Kidney (tissue), 14 donors: ENCODE data around the gene MEAF6. TPM values are rescaled to one million over a fixed set of nuclear protein-coding genes. Genes with fewer than 3 reads are reported as not detected.

Experiments used
- DNase-seq, 5 donors: peaks; one replicate each; pipeline ENCODE4 v3.0.0-alpha.2; 2013 to 2020
- FAIRE-seq: peaks from 2 replicates; lab custom pipeline; 2012; peaks lifted over from hg19 to GRCh38; lab: Jason Lieb, UNC
- H3K27ac ChIP-seq, 2 donors: one replicate each; pipeline ENCODE4 v1.7.0; 2013; ENCODE audit warnings: low read depth in 2 of 2, low read length in 2 of 2, inconsistent platforms in 1 of 2
- H3K27me3 ChIP-seq: one replicate; pipeline ENCODE4 v1.7.1; 2013; ENCODE audit warnings: low read length, inconsistent platforms; ENCODE audit not compliant: control insufficient read depth, insufficient read depth
- H3K36me3 ChIP-seq, 3 donors: one replicate each; pipeline versions ENCODE4 v1.7.0 to v1.7.1; 2013; ENCODE audit warnings: low read length in 3 of 3, control low read depth in 1 of 3, inconsistent platforms in 1 of 3; ENCODE audit not compliant: insufficient read depth in 3 of 3, control insufficient read depth in 2 of 3
- H3K4me1 ChIP-seq, 3 donors: one replicate each; pipeline versions ENCODE4 v1.7.0 to v1.7.1; 2013; ENCODE audit warnings: low read length in 3 of 3, inconsistent platforms in 1 of 3, low read depth in 1 of 3; ENCODE audit not compliant: control insufficient read depth in 2 of 3, insufficient read depth in 2 of 3
- H3K4me3 ChIP-seq, 3 donors: one replicate each; pipeline versions ENCODE4 v1.7.0 to v1.8.1; 2013; ENCODE audit warnings: low read length in 3 of 3, control low read depth in 1 of 3, inconsistent platforms in 1 of 3
- H3K9ac ChIP-seq, 3 donors: one replicate each; pipeline versions ENCODE4 v1.7.0 to v1.7.1; 2013; ENCODE audit warnings: low read length in 3 of 3, control low read depth in 1 of 3, inconsistent platforms in 1 of 3
- H3K9me3 ChIP-seq, 3 donors: one replicate each; pipeline versions ENCODE4 v1.7.0 to v1.7.1; 2013; ENCODE audit warnings: low read length in 3 of 3, control low read depth in 1 of 3, inconsistent platforms in 1 of 3; ENCODE audit not compliant: control insufficient read depth in 2 of 3, insufficient read depth in 1 of 3
- CTCF ChIP-seq: IDR thresholded peaks from 3 replicates; pipeline ENCODE4 v1.5.1; 2012; ENCODE audit warnings: mild to moderate bottlenecking, moderate library complexity, borderline replicate concordance; ENCODE audit not compliant: insufficient read depth; ENCODE audit errors: extremely low read depth
- intact Hi-C: fragments of 100-400 bp; cut with DNase I; formaldehyde crosslinking; loops from one replicate; pipeline ENCODE4 v1.11.1; 2022
- polyA plus RNA-seq: library from polyadenylated mRNA; stranded (reverse); fragments of 350-450 nt; fragmentation: Illumina TruSeq; extraction: RNeasy Lipid Tissue Mini Kit (QIAGEN cat#74804); gene quantifications from one replicate; pipeline ENCODE4 v1.2.3, GENCODE V29; 2014; ENCODE audit warnings: low read depth, low replicate concordance; ENCODE audit not compliant: insufficient read depth
- total RNA-seq: library from RNA; stranded (reverse); fragmentation: NEBNext Ultra II Directional; extraction: Animal tissue kit (Norgen Biotek cat#: 25700); gene quantifications from one replicate; pipeline ENCODE4 v1.2.1, GENCODE V29; 2021
- donor health status: control.
- donor health status: control.
- donor health status: control.
- donor health status: control.
- donor health status: control.
- donor health status: DM: yes; HTN: yes; CAD: no.
- donor health status: Normal renal cell carcinoma (clear cell type).

MEAF6 gene
- total and polyA plus RNA-seq, 2 donors from 2014 or later = 45.7 to 65.8 TPM

GRCh38 chr1:37458551-37458950 lies 56.0 kb downstream of the MEAF6 start:
- no peaks in the 10 kb centered on the region for H3K9me3 ChIP-seq
- DNase-seq (no peak), FAIRE-seq (no peak)
- no peaks in the 10 kb centered on the region for H3K36me3 ChIP-seq
- TF ChIP-seq CTCF = no peak
- no peak overlapping the region for H3K9ac ChIP-seq
- no peak overlapping the region for H3K4me3 ChIP-seq
- H3K27me3 ChIP-seq = no peaks in the 10 kb centered on the region
- H3K27ac ChIP-seq = no peak overlapping the region
- peaks cover 0 to 2% (median 0%) of the 10 kb centered on the region in 3 donors for H3K4me1 ChIP-seq
- intact Hi-C loops = loop anchor here (10.0 kb wide), 1 partner anchor 226 kb away; no protein-coding TSS in a partner anchor

- no peak overlapping the region for H3K27ac ChIP-seq
These were observed 58.0 kb downstream of the MEAF6 start for GRCh38 chr1:37456614-37457013.

GRCh38 chr1:37455516-37455915 lies 59.0 kb downstream of the MEAF6 start:
- Histone ChIP-seq H3K9ac (no peak overlapping the region), H3K27me3 (no peaks in the 10 kb centered on the region), H3K4me3 (no peak overlapping the region), H3K36me3 (no peaks in the 10 kb centered on the region), H3K27ac (no peak overlapping the region), H3K9me3 (no peaks in the 10 kb centered on the region), H3K4me1 (peaks cover 0 to 2% (median 0%) of the 10 kb centered on the region in 3 donors)
- DNase-seq = no peak
- intact Hi-C loops = loop anchor here (10.0 kb wide), 1 partner anchor 229 kb away; no protein-coding TSS in a partner anchor
- TF ChIP-seq CTCF = no peak
- no peak for FAIRE-seq

More at GRCh38 chr1:37456614-37457013, 58.0 kb downstream of the MEAF6 start:
- Histone ChIP-seq H3K4me1 (peaks cover 0 to 2% (median 0%) of the 10 kb centered on the region in 3 donors), H3K9ac (no peak overlapping the region), H3K27me3 (no peaks in the 10 kb centered on the region), H3K36me3 (no peaks in the 10 kb centered on the region), H3K9me3 (no peaks in the 10 kb centered on the region), H3K4me3 (no peak overlapping the region)
- DNase-seq (no peak), FAIRE-seq (no peak)
- TF ChIP-seq CTCF = no peak
- intact Hi-C loops = loop anchor here (10.0 kb wide), 1 partner anchor 228 kb away; no protein-coding TSS in a partner anchor

- Histone ChIP-seq H3K4me1 (peaks cover 0 to 2% (median 0%) of the 10 kb centered on the region in 3 donors), H3K27ac (no peak overlapping the region), H3K9me3 (no peaks in the 10 kb centered on the region), H3K4me3 (no peak overlapping the region), H3K27me3 (no peaks in the 10 kb centered on the region), H3K36me3 (no peaks in the 10 kb centered on the region), H3K9ac (no peak overlapping the region)
- intact Hi-C loops = loop anchor here (10.0 kb wide), 1 partner anchor 231 kb away; no protein-coding TSS in a partner anchor
- TF ChIP-seq CTCF = no peak
- no peak for FAIRE-seq
- DNase-seq = no peak
These were observed 60.9 kb downstream of the MEAF6 start for GRCh38 chr1:37453647-37454046.
